Measurements from ENCODE around the gene SRRD. TPM values are rescaled to one million over a fixed set of nuclear protein-coding genes. Genes with fewer than 3 reads are reported as not detected.

The SRRD gene
- total RNA-seq, 1 experiment from 2014 or later: 25.1 TPM

- ChIA-PET POLR2A (no interaction called here), CTCF (interaction anchor here (2.5 kb wide), 1 partner anchor 78 kb away, joined by 6 read pairs; no protein-coding TSS in a partner anchor)
- TF ChIP-seq ZNF281 (CRISPR knock-in tag; IDR thresholded peaks at IDR 0.05): no peak
- no peak for TF ChIP-seq SOX15 (CRISPR knock-in tag; IDR thresholded peaks at IDR 0.05)
- no peak for TF ChIP-seq ZSCAN18 (CRISPR knock-in tag; IDR thresholded peaks at IDR 0.05)
- no peak for TF ChIP-seq AFF4 (CRISPR knock-in tag; IDR thresholded peaks at IDR 0.05; ENCODE audit: borderline replicate concordance)
- TF ChIP-seq TP53 (CRISPR knock-in tag; IDR thresholded peaks at IDR 0.05): no peak
- TF ChIP-seq E2F4 (CRISPR knock-in tag; IDR thresholded peaks at IDR 0.05; ENCODE audit: borderline replicate concordance, low read depth): no peak
- TF ChIP-seq STAT6 (CRISPR knock-in tag; conservative IDR thresholded peaks at IDR 0.05; ENCODE audit: low read depth): no peak
- TF ChIP-seq KAT7 (CRISPR knock-in tag; IDR thresholded peaks at IDR 0.05; ENCODE audit: borderline replicate concordance): no peak
- no peak for TF ChIP-seq ZNF121 (CRISPR knock-in tag; IDR thresholded peaks at IDR 0.05)
- TF ChIP-seq USF1 (CRISPR knock-in tag; IDR thresholded peaks at IDR 0.05): no peak
- TF ChIP-seq RELA (CRISPR knock-in tag; IDR thresholded peaks at IDR 0.05; ENCODE audit: borderline replicate concordance): no peak
- no peak for TF ChIP-seq FOXP1 (CRISPR knock-in tag; IDR thresholded peaks at IDR 0.05; ENCODE audit: borderline replicate concordance)
- ATAC-seq (no peak), DNase-seq (ENCODE audit: low spot score) (no peak)
- Mint-ChIP-seq H3K9me3 (no peaks in the 10 kb centered on the region), H3K27me3 (ENCODE audit: low read depth) (no peaks in the 10 kb centered on the region), H3K4me1 (peaks cover 5% of the 10 kb centered on the region), H3K27ac (peak overlapping the region; percentile 35), H3K36me3 (no peaks in the 10 kb centered on the region), H3K4me3 (no peak overlapping the region)
Measured at GRCh38 chr22:26444777-26445176, 38.9 kb upstream of the SRRD start.
